NCI-H1048 (cell line): ENCODE results near the gene CHKA.

ENCODE experiments used
- DNase-seq: peaks from one replicate; lab custom pipeline; 2025; lab: John Stamatoyannopoulos, UW

CHKA gene

GRCh38 chr11:68013611-68014156 lies 107.5 kb downstream of the CHKA start:
- DNase-seq = no peak

- no peak for DNase-seq
Observed at GRCh38 chr11:68012843-68013610, 108.2 kb downstream of the CHKA start.

- no peak for DNase-seq
Observed at GRCh38 chr11:68012044-68012842, 108.9 kb downstream of the CHKA start.

- no peak for DNase-seq
Observed at GRCh38 chr11:68011051-68011943, 109.9 kb downstream of the CHKA start.

GRCh38 chr11:68010090-68011041 lies 110.8 kb downstream of the CHKA start, which contains the start of gene ALDH3B1:
Gene ALDH3B1, plus strand, starts transcription at chr11:68010327. Its CDS starts 4,971 bp downstream, at chr11:68015298.
- DNase-seq = no peak

- no peak for DNase-seq
Observed at GRCh38 chr11:68009391-68010089, 111.6 kb downstream of the CHKA start.

GRCh38 chr11:68008381-68009337 lies 112.5 kb downstream of the CHKA start:
- no peak for DNase-seq

GRCh38 chr11:68007498-68008380 lies 113.4 kb downstream of the CHKA start:
- DNase-seq = no peak

- DNase-seq = no peak
Observed at GRCh38 chr11:68006606-68007166, 114.5 kb downstream of the CHKA start.

- DNase-seq = no peak
Observed at GRCh38 chr11:68004551-68005335, 116.4 kb downstream of the CHKA start.

GRCh38 chr11:68003846-68004550 lies 117.2 kb downstream of the CHKA start, which contains the start of gene UNC93B1:
Gene UNC93B1, minus strand, starts transcription at chr11:68004097. Its CDS starts 54 bp downstream, at chr11:68004043.
- DNase-seq = no peak

- DNase-seq = no peak
Observed at GRCh38 chr11:68002938-68003845, 118.0 kb downstream of the CHKA start.
